ENCODE data around the gene HAAO. TPM values are rescaled to one million over a fixed set of nuclear protein-coding genes. Genes with fewer than 3 reads are reported as not detected.
"Not testable (repeated sequence)": the region's sequence is repeated elsewhere in the genome, so short reads cannot be mapped to it uniquely, and the experiment has no call there.

Gene HAAO
- under 1 TPM in 1 of 2 experiments, not detected in 1; 0.17 TPM for total RNA-seq

DNA sequence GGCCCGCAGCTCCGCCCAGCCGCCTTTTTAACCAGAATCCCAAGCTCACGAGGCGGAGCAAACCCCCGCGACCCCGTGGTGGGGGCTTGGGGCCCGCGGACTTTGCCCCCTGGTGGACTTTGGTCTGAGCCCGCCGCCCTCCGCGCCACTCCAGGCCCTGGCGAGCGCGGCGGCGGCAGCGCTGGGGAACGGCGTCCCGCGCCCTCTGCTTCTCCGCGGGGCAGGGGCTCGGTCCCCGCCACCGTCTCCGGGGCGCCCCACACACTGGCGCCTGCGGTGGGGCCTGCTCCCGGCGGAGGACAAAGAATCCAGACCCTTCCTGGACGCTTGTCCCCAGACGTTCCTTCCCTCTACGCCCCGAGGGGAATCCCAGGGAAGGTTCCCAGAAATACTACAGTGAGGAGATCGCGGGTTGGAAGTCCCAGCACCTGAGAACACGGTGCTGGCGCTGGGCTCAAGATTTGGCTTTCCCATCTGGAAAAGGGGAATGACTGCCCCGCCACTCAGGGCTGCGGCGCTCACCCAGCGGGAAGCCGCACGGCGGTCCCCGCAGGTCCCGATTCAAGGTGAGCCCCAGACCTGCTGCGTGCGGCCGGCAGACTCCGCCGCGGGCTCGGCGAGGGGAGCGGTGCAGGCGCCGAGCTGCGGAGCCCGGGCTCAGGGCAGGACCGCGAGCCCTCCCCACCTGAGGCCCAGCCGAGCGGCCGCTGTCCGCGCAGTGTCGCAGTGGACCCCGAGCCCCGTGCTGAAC lies at the start of gene HAAO:
HAAO (minus strand) TSS at position 1 of the 751 bp plus-strand sequence. CDS start 47 bp downstream, outside the sequence.
- ChIA-PET POLR2A (interaction anchor here (1.9 kb wide), 1 partner anchor 17 kb away, joined by 7 read pairs; no protein-coding TSS in a partner anchor), CTCF (no interaction called here)
- peaks cover 53% of the 10 kb centered on the region for H3K27me3 Mint-ChIP-seq
- H3K27ac Mint-ChIP-seq: no peak within 1 kb of the TSS
- no peak for DNase-seq
- peak within 1 kb of the TSS; percentile 60 for H3K4me3 Mint-ChIP-seq
- no peaks in the 10 kb centered on the region for H3K36me3 Mint-ChIP-seq
- intact Hi-C loops (cut with micrococcal nuclease): loop anchor here (10.0 kb wide), 1 partner anchor 298 kb away; the partner anchor contains the start of gene KCNG3
- peaks cover 20% of the 10 kb centered on the region for H3K4me1 Mint-ChIP-seq (ENCODE audit: low read depth)
- H3K9me3 Mint-ChIP-seq: no peaks in the 10 kb centered on the region

DNA sequence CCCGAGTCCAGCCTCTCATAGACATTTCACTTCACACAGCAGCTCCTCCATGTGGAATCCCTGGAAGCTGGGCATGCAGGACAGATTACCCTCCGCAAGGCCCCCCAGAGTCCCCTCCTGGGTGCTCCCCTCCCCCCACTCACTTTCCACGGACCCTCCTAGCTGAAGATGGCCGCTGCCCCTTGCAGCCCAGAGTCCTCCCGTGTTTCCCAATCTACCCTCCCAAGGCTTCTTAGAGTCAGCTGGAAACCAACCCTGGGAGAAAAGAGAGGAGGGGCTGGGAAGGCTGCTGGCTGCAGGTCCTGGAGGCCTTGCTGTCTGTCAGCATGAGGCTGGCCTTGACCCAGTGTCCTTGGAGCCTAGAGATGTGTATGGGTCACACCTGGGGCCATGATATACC lies 49.0 kb upstream of the HAAO start:
- H3K27ac Mint-ChIP-seq: no peak overlapping the region
- POLR2A ChIA-PET: no interaction called here
- intact Hi-C loops (cut with micrococcal nuclease): no loop called here
- H3K27me3 Mint-ChIP-seq: no peaks in the 10 kb centered on the region
- H3K4me1 Mint-ChIP-seq (ENCODE audit: low read depth): no peaks in the 10 kb centered on the region
- H3K4me3 Mint-ChIP-seq: no peak overlapping the region
- no peak for DNase-seq
- H3K36me3 Mint-ChIP-seq: no peaks in the 10 kb centered on the region
- H3K9me3 Mint-ChIP-seq: no peaks in the 10 kb centered on the region
- CTCF ChIA-PET: interaction anchor here (4.0 kb wide), 1 partner anchor 14 kb away, joined by 12 read pairs; no protein-coding TSS in a partner anchor

- ChIA-PET CTCF (interaction anchor here (0.6 to 4.0 kb wide), 2 partner anchors 13 to 185 kb away, joined by 3 to 12 read pairs; no protein-coding TSS in a partner anchor), POLR2A (no interaction called here)
- Mint-ChIP-seq H3K9me3 (no peaks in the 10 kb centered on the region), H3K36me3 (no peaks in the 10 kb centered on the region), H3K27ac (no peak overlapping the region), H3K4me1 (ENCODE audit: low read depth) (no peaks in the 10 kb centered on the region), H3K4me3 (no peak overlapping the region), H3K27me3 (no peaks in the 10 kb centered on the region)
- DNase-seq: no peak
- intact Hi-C loops (cut with micrococcal nuclease): no loop called here
Observed at GRCh38 chr2:42840760-42841159, 48.4 kb upstream of the HAAO start.

DNA sequence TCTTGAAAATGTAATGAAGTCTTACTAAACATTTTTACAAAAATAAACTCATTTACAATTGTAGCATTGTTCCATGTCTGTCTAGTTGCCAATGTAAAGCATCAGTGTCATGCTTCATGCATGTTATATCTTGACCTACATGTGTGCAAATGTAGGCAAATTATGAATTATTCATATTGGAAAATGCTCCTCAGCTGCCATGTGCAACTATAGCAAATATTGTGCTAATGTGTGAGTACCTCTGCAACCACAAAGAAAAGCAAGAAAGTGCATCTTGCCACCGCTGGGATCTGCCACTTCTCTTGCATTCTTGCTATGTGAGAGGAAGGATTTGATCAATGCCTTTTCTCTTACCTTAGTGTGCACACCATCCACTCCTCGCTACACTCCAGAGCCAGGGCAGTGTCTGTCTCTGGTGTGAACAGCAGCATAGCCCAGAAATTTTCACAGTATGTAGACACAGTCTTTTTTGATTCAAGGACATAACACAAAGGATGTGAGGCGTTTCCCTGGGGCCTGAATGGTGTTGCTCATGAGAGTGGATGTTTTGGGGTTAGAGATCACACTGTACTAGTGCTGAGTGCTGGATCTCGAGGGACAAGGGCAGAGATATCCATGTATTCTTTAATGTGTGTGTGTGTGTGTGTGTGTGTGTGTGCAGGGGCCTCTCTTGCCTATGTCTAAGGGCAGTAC lies 47.6 kb upstream of the HAAO start:
- no peak for DNase-seq
- H3K27me3 Mint-ChIP-seq: no peaks in the 10 kb centered on the region
- no peaks in the 10 kb centered on the region for H3K9me3 Mint-ChIP-seq
- intact Hi-C loops (cut with micrococcal nuclease): no loop called here
- CTCF ChIA-PET: interaction anchor here (0.7 to 4.0 kb wide), 2 partner anchors 12 to 19 kb away, joined by 4 to 12 read pairs; no protein-coding TSS in a partner anchor
- H3K4me1 Mint-ChIP-seq (ENCODE audit: low read depth): no peaks in the 10 kb centered on the region
- POLR2A ChIA-PET: no interaction called here
- no peak overlapping the region for H3K4me3 Mint-ChIP-seq
- H3K36me3 Mint-ChIP-seq: no peaks in the 10 kb centered on the region
- no peak overlapping the region for H3K27ac Mint-ChIP-seq

DNA sequence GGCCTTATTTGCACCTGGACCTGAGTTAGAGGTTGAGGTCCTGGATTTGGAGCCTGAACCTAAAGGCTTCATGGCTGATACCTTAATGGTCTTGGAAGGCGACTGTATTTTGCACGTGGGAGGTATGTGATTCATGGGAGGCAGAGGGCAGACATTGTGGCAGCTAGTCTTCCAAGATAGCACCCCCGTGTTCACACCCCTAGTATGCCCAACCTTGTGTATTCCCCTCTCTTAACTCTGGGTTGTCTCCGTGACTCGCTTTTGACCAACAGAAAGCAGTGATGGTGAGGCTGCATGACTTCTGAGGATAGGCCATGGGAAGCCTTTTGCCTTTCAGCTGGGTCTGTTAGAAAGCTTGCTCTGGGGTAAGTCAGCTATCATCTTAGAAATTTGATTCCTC lies 45.8 kb upstream of the HAAO start:
- Mint-ChIP-seq H3K36me3 (no peaks in the 10 kb centered on the region), H3K27ac (no peak overlapping the region), H3K27me3 (no peaks in the 10 kb centered on the region), H3K4me3 (no peak overlapping the region), H3K4me1 (ENCODE audit: low read depth) (no peaks in the 10 kb centered on the region), H3K9me3 (no peaks in the 10 kb centered on the region)
- POLR2A ChIA-PET: no interaction called here
- no peak for DNase-seq
- intact Hi-C loops (cut with micrococcal nuclease): no loop called here
- CTCF ChIA-PET: interaction anchor here (0.6 to 4.0 kb wide), 3 partner anchors 11 to 319 kb away, joined by 3 to 12 read pairs (median 3); no protein-coding TSS in a partner anchor

GRCh38 chr2:42835577-42836371 lies 43.4 kb upstream of the HAAO start:
- no peak for DNase-seq
- H3K36me3 Mint-ChIP-seq: no peaks in the 10 kb centered on the region
- intact Hi-C loops (cut with micrococcal nuclease): no loop called here
- H3K9me3 Mint-ChIP-seq: no peaks in the 10 kb centered on the region
- no peak overlapping the region for H3K27ac Mint-ChIP-seq
- no peak overlapping the region for H3K4me3 Mint-ChIP-seq
- ChIA-PET POLR2A (no interaction called here), CTCF (interaction anchor here (0.9 kb wide), 1 partner anchor 649 kb away, joined by 3 read pairs; no protein-coding TSS in a partner anchor)
- H3K4me1 Mint-ChIP-seq (ENCODE audit: low read depth): no peaks in the 10 kb centered on the region
- H3K27me3 Mint-ChIP-seq: no peaks in the 10 kb centered on the region

DNA sequence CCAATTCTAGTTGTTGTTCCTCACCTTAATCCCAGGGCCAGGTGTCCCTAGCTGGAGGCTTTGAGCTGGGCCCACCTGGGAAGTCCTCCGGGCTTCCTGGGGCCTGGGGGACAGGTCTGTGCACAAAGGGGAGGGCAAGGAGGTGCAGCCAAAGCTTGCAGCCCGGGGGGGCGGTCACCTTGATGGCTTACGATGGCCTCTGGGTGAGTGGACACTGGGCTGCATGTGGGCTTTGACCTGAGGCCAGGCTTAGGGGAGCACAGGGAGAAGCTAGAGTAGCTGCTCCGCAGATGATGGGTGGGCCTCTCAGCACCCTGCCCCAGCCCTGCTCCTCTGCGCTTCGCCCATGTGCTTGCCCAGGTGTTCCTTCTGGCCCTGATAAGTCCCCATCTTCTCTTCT lies 41.8 kb upstream of the HAAO start:
- H3K4me1 Mint-ChIP-seq (ENCODE audit: low read depth): no peaks in the 10 kb centered on the region
- intact Hi-C loops (cut with micrococcal nuclease): no loop called here
- no peaks in the 10 kb centered on the region for H3K36me3 Mint-ChIP-seq
- H3K9me3 Mint-ChIP-seq: no peaks in the 10 kb centered on the region
- CTCF ChIA-PET: no interaction called here
- no peak overlapping the region for H3K4me3 Mint-ChIP-seq
- POLR2A ChIA-PET: no interaction called here
- no peak overlapping the region for H3K27ac Mint-ChIP-seq
- H3K27me3 Mint-ChIP-seq: no peaks in the 10 kb centered on the region
- DNase-seq: no peak

DNA sequence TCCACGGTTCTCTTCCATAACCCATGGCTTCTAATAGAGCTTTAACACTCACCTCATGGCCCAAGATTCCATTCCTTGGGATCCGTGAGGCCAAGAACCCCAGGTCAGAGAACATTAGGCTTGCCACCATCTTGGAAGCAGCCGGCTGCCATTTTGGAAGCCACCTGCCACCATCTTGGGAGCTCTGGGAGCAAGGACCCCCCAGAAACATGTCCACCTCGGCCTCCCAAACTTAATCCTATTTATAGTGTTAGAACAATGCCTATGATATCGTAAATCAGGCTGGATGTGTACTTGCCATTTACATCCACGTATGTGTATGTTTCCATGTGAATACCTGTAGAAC lies 39.9 kb upstream of the HAAO start:
- no peak overlapping the region for H3K4me3 Mint-ChIP-seq
- DNase-seq: no peak
- CTCF ChIA-PET: interaction anchor here (0.6 to 1.7 kb wide), 5 partner anchors 13 to 658 kb away, joined by 3 to 4 read pairs (median 3); no protein-coding TSS in a partner anchor
- no peak overlapping the region for H3K27ac Mint-ChIP-seq
- POLR2A ChIA-PET: no interaction called here
- intact Hi-C loops (cut with micrococcal nuclease): no loop called here
- peaks cover 12% of the 10 kb centered on the region for H3K4me1 Mint-ChIP-seq (ENCODE audit: low read depth)
- no peaks in the 10 kb centered on the region for H3K27me3 Mint-ChIP-seq
- no peaks in the 10 kb centered on the region for H3K9me3 Mint-ChIP-seq
- no peaks in the 10 kb centered on the region for H3K36me3 Mint-ChIP-seq

DNA sequence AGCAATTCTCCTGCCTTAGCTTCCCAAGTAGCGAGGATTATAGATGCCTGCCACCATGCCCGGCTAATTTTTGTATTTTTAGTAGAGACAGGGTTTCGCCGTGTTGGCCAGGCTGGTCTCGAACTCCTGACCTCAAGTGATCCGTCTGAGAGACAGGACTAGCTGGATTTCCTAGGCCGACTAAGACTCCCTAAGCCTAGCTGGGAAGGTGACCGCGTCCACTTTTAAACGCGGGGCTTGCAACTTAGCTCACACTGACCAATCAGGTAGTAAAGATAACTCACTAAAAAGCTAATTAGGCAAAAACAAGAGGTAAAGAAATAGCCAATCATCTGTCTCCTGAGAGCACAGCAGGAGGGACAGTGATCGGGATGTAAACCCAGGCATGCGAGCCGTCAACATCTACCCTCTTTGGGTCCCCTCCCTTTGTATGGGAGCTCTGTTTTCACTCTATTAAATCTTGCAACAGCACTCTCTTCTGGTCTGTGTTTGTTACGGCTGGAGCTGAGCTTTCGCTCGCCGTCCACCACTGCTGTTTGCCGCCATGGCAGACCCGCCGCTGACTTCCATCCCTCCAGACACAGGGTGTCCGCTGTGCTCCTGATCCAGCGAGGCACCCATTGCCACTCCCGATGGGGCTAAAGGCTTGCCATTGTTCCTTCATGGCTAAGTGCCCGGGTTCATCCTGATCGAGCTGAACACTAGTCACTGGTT lies 39.3 kb upstream of the HAAO start:
- H3K27me3 Mint-ChIP-seq; DNase-seq; intact Hi-C loops (cut with micrococcal nuclease); H3K9me3 Mint-ChIP-seq; H3K27ac Mint-ChIP-seq; H3K36me3 Mint-ChIP-seq; POLR2A ChIA-PET; H3K4me3 Mint-ChIP-seq: not testable (repeated sequence)
- CTCF ChIA-PET: interaction anchor here (0.6 to 1.7 kb wide), 5 partner anchors 12 to 658 kb away, joined by 3 to 4 read pairs (median 3); no protein-coding TSS in a partner anchor
- peaks cover 14% of the 10 kb centered on the region for H3K4me1 Mint-ChIP-seq (ENCODE audit: low read depth)

GRCh38 chr2:42830922-42831574 lies 38.7 kb upstream of the HAAO start:
- H3K4me3 Mint-ChIP-seq: no peak overlapping the region
- H3K9me3 Mint-ChIP-seq: no peaks in the 10 kb centered on the region
- peaks cover 14% of the 10 kb centered on the region for H3K4me1 Mint-ChIP-seq (ENCODE audit: low read depth)
- POLR2A ChIA-PET: no interaction called here
- H3K36me3 Mint-ChIP-seq: no peaks in the 10 kb centered on the region
- intact Hi-C loops (cut with micrococcal nuclease): no loop called here
- DNase-seq: no peak
- H3K27ac Mint-ChIP-seq: no peak overlapping the region
- CTCF ChIA-PET: interaction anchor here (0.9 to 3.8 kb wide), 5 partner anchors 19 to 398 kb away, joined by 3 to 43 read pairs (median 3); partner anchors contain the start of gene ZFP36L2
- H3K27me3 Mint-ChIP-seq: peaks cover 2% of the 10 kb centered on the region
